Spleen (tissue), 7 donors: ENCODE results near the gene PRKCQ.

Experiments
- CTCF ChIP-seq, 11 experiments: fragments of 200-600 bp in 7 of 11; fragments of 450-650 bp in 4 of 11; sonication (generic) in 4 of 11; IDR thresholded peaks in 8 of 11; conservative IDR thresholded peaks in 3 of 11; 1 replicate in 7 of 11; 2 replicates in 4 of 11; pipeline versions ENCODE4 v1.4.0 to v1.8.0; 2016 to 2021; ENCODE audit warnings: antibody characterized with exemption in 11 of 11, inconsistent platforms in 4 of 11, mild to moderate bottlenecking in 1 of 11
- POLR2A ChIP-seq, 3 donors: fragments of 450-650 bp; IDR thresholded peaks; one replicate each; pipeline ENCODE4 v1.5.1; 2017; ENCODE audit warnings: antibody characterized with exemption in 3 of 3, mild to moderate bottlenecking in 1 of 3
- POLR2AphosphoS5 ChIP-seq, 3 donors: sonication (generic); formaldehyde crosslinking; IDR thresholded peaks; one replicate each; pipeline ENCODE4 v1.5.1; 2017; ENCODE audit warnings: antibody characterized with exemption in 3 of 3
- donor health status: DM: no; HTN: no; CAD: no; lungs with moderate emphysema.
- donor health status: DM: no; HTN: no; CAD: no.
- donor health status: DM: no; HTN: no; CAD: no.

DNA sequence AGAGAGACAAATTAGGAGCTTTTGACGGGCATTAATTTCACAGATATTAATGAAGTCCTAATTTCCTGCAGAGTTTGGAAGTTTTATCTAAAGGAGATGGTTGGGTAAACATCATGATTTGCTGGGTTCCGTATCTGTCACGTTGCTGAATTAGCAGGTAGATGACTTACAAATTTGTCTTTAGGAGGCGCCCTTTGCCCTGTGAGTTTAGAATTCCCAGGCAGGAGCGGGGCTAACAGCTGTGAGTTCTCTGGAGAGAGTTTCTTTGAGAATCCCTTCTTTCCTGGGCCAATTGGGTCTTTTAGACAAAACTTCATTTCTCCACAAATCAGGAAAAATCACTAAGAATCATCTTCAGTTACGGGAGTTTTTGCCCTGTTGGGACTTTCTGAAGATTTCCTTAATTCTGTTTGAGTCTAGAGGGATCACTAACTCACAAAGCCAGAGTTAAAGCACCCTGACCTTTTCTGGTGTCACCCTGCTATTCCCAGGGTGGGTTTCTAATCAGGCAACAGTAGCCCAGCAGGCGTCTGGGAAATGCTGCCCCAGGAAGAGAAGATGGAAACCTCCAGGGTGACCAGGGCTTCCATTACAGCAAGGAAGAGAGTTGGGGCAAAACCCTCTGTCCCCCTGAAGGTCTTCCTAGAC lies 63.7 kb downstream of the PRKCQ start:
- TF ChIP-seq CTCF (IDR thresholded peaks at IDR 0.05 in 8 of 11, conservative IDR thresholded peaks at IDR 0.05 in 3 of 11) (no peak), POLR2A (IDR thresholded peaks at IDR 0.05) (no peak), POLR2AphosphoS5 (IDR thresholded peaks at IDR 0.05) (no peak)
